Adrenal gland (tissue), 5 donors: Measurements from ENCODE around the gene TIGD2.

ENCODE experiments used
- POLR2A ChIP-seq, 2 donors: fragments of 450-650 bp; IDR thresholded peaks; one replicate each; pipeline ENCODE4 v1.6.1; 2017; ENCODE audit warnings: antibody characterized with exemption in 2 of 2, mild to moderate bottlenecking in 2 of 2, moderate library complexity in 1 of 2
- TF ChIP-seq, protein P1 (sequence below), 6 experiments: fragments of 450-650 bp in 4 of 6; fragments of 200-600 bp in 2 of 6; sonication (generic) in 1 of 6; IDR thresholded peaks; 1 replicate in 5 of 6; 2 replicates in 1 of 6; pipeline versions ENCODE4 v1.5.1 to v1.8.0; 2016 to 2021; ENCODE audit warnings: antibody characterized with exemption in 6 of 6, mild to moderate bottlenecking in 2 of 6, moderate library complexity in 1 of 6
- donor health status: DM: no; HTN: no; CAD: no.

DNA sequence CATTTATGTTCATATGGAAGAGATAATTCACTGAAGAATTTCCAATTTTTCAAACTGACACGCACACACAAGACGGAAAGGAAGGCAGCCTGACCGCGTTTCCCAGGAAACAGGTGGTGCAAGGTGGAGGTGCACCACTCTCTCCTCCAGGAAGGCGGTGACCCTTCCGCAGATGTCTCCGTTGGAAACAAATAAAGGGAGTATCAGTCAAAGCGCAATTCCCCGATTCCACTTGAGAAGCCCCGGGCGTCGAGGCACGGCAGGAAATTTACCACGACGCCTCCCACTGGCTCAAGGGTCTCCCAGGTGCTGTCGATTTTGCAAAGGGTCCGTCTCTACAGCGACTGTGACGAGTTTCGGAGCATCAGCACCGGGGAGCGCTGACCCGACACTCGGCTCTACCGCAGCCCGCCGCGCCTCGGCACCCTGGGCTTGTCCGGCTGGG is 770 bp upstream of the TIGD2 start:
- TF ChIP-seq, protein P1, sequence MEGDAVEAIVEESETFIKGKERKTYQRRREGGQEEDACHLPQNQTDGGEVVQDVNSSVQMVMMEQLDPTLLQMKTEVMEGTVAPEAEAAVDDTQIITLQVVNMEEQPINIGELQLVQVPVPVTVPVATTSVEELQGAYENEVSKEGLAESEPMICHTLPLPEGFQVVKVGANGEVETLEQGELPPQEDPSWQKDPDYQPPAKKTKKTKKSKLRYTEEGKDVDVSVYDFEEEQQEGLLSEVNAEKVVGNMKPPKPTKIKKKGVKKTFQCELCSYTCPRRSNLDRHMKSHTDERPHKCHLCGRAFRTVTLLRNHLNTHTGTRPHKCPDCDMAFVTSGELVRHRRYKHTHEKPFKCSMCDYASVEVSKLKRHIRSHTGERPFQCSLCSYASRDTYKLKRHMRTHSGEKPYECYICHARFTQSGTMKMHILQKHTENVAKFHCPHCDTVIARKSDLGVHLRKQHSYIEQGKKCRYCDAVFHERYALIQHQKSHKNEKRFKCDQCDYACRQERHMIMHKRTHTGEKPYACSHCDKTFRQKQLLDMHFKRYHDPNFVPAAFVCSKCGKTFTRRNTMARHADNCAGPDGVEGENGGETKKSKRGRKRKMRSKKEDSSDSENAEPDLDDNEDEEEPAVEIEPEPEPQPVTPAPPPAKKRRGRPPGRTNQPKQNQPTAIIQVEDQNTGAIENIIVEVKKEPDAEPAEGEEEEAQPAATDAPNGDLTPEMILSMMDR (IDR thresholded peaks at IDR 0.05): no peak
- TF ChIP-seq POLR2A (IDR thresholded peaks at IDR 0.05): no peak
